Gastroesophageal sphincter (tissue), 4 donors: ENCODE data around the gene DICER1. TPM values are rescaled to one million over a fixed set of nuclear protein-coding genes. Genes with fewer than 3 reads are reported as not detected.

Experiments
- ATAC-seq: fragments of 150-250 bp; one replicate; pipeline ENCODE4 v1.9.1; 2016; ENCODE audit warnings: mild to moderate bottlenecking, moderate library complexity
- H3K27ac ChIP-seq, 4 donors: fragments of 200-600 bp; sonication (generic) in 3 of 4; 1 replicate in 3 of 4; 2 replicates in 1 of 4; pipeline ENCODE4 v1.5.1; 2016 to 2019
- H3K27me3 ChIP-seq: fragments of 200-600 bp; sonication (generic); one replicate; pipeline ENCODE4 v1.5.1; 2019
- H3K36me3 ChIP-seq, 2 donors: fragments of 200-600 bp; sonication (generic); one replicate each; pipeline ENCODE4 v1.5.1; 2019; ENCODE audit warnings: control low read depth in 1 of 2
- H3K4me1 ChIP-seq, 3 donors: fragments of 200-600 bp; sonication (generic); 1 replicate in 2 of 3; 2 replicates in 1 of 3; pipeline ENCODE4 v1.5.1; 2016 to 2019; ENCODE audit warnings: control low read depth in 2 of 3
- H3K4me3 ChIP-seq, 2 donors: fragments of 200-600 bp; sonication (generic); one replicate each; pipeline ENCODE4 v1.5.1; 2019; ENCODE audit warnings: mild to moderate bottlenecking in 1 of 2, moderate library complexity in 1 of 2
- H3K9me3 ChIP-seq, 3 donors: fragments of 200-600 bp; sonication (generic); one replicate each; pipeline ENCODE4 v1.5.1; 2017 to 2019; ENCODE audit warnings: control low read depth in 2 of 3
- EP300 ChIP-seq: sonication (generic); formaldehyde crosslinking; IDR thresholded peaks from one replicate; pipeline ENCODE4 v1.6.1; 2017; ENCODE audit warnings: antibody characterized with exemption, mild to moderate bottlenecking
- POLR2A ChIP-seq, 2 donors: fragments of 450-650 bp; IDR thresholded peaks; one replicate each; pipeline ENCODE4 v1.6.1; 2017; ENCODE audit warnings: antibody characterized with exemption in 2 of 2, mild to moderate bottlenecking in 2 of 2, moderate library complexity in 1 of 2
- POLR2AphosphoS5 ChIP-seq: sonication (generic); formaldehyde crosslinking; IDR thresholded peaks from one replicate; pipeline ENCODE4 v1.6.1; 2017; ENCODE audit warnings: antibody characterized with exemption
- WGBS, 2 donors: methylation state at CpG; one replicate each; pipeline ENCODE4 v1.1.5; 2018; ENCODE audit warnings: low coverage in 1 of 2; 5-methylcytosine and 5-hydroxymethylcytosine counted together
- total RNA-seq, 4 donors: library from RNA; depleted of rRNA; stranded (reverse); fragments of >200 nt; gene quantifications; one replicate each; pipeline ENCODE4 v1.1.0, GENCODE V29; 2016
- TF ChIP-seq, protein P1 (sequence below), 4 experiments: fragments of 200-600 bp in 2 of 4; fragments of 450-650 bp in 2 of 4; sonication (generic) in 1 of 4; IDR thresholded peaks; one replicate each; pipeline ENCODE4 v1.5.1; 2017 to 2019; ENCODE audit warnings: antibody characterized with exemption in 4 of 4, mild to moderate bottlenecking in 2 of 4, moderate library complexity in 2 of 4

DICER1 gene
- total RNA-seq, 4 donors from 2014 or later = 57.5 to 74.9 (median 68.6) TPM

DNA sequence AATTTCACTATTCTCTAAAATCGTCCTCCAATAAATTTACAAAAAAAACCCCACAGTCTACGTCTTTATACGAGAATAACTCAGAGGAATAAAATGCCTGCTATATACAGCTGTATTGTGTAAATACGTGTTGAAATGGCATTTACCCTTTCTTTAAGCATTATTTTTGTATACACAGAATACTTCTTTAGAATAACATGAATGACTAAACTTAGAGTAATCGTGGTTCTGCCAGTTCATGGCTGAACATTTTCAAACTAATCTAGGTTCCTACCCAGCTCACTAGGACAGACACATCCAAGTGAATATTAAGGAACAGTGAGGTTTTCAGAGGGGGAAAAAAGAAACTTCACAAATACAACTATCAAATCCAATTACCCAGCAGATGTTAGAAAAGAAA lies 24.6 kb downstream of the DICER1 start:
- 60 to 73% methylated on average over 4 to 5 of the region's 5 CpGs for WGBS, 2 donors

DNA sequence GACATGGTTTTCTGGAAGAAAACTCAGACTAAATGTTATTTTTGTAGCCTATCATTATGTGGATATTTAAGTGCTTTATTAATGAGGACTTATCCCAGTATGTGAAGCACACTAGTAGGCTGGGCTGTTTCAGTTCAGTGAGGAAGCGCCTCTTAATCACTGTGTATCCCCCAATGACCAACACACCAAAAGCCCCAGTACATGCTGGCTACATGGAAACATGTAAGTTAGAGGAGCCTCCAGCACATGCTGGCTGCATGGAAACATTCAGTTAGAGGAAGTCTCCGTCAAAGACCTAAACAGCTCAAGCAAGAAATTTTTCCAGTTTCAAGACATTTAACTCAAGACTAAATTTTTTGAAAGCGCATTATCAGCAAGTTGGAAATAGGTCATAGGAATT lies 26.8 kb downstream of the DICER1 start:
- Histone ChIP-seq H3K9me3 (no peaks in the 10 kb centered on the region), H3K36me3 (peaks cover 0 to 32% of the 10 kb centered on the region in 2 donors), H3K27ac (no peak overlapping the region), H3K4me3 (no peak overlapping the region), H3K27me3 (no peaks in the 10 kb centered on the region), H3K4me1 (peaks cover 0 to 33% (median 6%) of the 10 kb centered on the region in 3 donors)
- 83 to 92% methylated on average over 3 of the region's 3 CpGs for WGBS, 2 donors
- ATAC-seq = no peak
- no peak for TF ChIP-seq EP300
- TF ChIP-seq, protein P1, sequence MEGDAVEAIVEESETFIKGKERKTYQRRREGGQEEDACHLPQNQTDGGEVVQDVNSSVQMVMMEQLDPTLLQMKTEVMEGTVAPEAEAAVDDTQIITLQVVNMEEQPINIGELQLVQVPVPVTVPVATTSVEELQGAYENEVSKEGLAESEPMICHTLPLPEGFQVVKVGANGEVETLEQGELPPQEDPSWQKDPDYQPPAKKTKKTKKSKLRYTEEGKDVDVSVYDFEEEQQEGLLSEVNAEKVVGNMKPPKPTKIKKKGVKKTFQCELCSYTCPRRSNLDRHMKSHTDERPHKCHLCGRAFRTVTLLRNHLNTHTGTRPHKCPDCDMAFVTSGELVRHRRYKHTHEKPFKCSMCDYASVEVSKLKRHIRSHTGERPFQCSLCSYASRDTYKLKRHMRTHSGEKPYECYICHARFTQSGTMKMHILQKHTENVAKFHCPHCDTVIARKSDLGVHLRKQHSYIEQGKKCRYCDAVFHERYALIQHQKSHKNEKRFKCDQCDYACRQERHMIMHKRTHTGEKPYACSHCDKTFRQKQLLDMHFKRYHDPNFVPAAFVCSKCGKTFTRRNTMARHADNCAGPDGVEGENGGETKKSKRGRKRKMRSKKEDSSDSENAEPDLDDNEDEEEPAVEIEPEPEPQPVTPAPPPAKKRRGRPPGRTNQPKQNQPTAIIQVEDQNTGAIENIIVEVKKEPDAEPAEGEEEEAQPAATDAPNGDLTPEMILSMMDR (IDR thresholded peaks at IDR 0.05) = no peak
- no peak for TF ChIP-seq POLR2AphosphoS5
- TF ChIP-seq POLR2A (IDR thresholded peaks at IDR 0.05) = no peak

More for the DNA sequence above, 24.6 kb downstream of the DICER1 start:
- TF ChIP-seq, protein P1 (IDR thresholded peaks at IDR 0.05) = no peak
- TF ChIP-seq EP300 = no peak
- TF ChIP-seq POLR2A (IDR thresholded peaks at IDR 0.05) = no peak
- no peak for TF ChIP-seq POLR2AphosphoS5
- Histone ChIP-seq H3K4me1 (peaks cover 0 to 55% (median 6%) of the 10 kb centered on the region in 3 donors), H3K9me3 (no peaks in the 10 kb centered on the region), H3K4me3 (no peak overlapping the region), H3K36me3 (peaks cover 0 to 32% of the 10 kb centered on the region in 2 donors), H3K27me3 (no peaks in the 10 kb centered on the region), H3K27ac (no peak overlapping the region)
- ATAC-seq = no peak

DNA sequence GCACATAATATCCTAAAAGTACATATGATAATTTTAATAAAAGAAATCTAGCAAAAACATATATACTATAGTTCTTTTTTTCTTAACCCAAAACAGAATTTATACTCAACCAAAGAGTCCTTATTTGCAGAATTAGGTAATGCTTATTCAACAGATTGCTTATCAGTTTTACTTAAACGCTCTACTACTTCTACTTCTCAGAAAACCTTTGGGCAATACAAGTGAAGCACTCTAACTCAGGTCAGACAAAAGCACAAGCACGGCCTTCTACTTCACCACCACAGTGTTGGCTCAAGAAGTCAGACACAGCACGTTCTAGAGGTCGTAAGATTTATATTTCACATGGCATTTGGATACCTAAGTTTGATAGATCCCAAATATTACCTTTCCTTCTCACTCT lies 29.2 kb downstream of the DICER1 start:
- H3K27ac ChIP-seq = no peak overlapping the region
- peaks cover 0 to 9% (median 0%) of the 10 kb centered on the region in 3 donors for H3K4me1 ChIP-seq
- H3K9me3 ChIP-seq = no peaks in the 10 kb centered on the region
- TF ChIP-seq POLR2A (IDR thresholded peaks at IDR 0.05) = no peak
- TF ChIP-seq POLR2AphosphoS5 = no peak
- TF ChIP-seq EP300 = no peak
- TF ChIP-seq, protein P1 (IDR thresholded peaks at IDR 0.05) = no peak
- no peaks in the 10 kb centered on the region for H3K27me3 ChIP-seq
- no peak for ATAC-seq
- H3K4me3 ChIP-seq = no peak overlapping the region
- 81 to 90% methylated on average over 2 to 4 of the region's 4 CpGs for WGBS, 2 donors
- peaks cover 6 to 51% of the 10 kb centered on the region in 2 donors for H3K36me3 ChIP-seq

DNA sequence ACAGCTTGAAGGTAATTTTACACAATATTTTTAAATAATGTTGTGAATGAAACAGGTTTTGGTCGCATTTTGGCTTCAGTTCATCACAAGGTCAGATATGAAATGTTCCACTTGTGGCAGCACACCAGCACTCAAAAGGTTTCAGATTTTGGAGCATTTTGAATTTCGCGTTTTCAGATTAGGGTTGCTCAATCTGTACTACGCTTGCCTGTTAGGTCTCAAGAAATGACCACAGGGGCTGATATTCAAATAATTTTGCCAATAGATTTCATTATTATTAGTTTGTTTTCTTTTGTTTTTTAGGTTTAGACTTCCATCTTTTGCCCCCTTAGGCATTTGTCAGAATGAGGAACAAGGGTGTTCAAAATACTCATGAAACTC lies 29.8 kb downstream of the DICER1 start:
- Histone ChIP-seq H3K4me3 (no peak overlapping the region), H3K4me1 (peaks cover 0 to 3% (median 0%) of the 10 kb centered on the region in 3 donors), H3K36me3 (peaks cover 6 to 52% of the 10 kb centered on the region in 2 donors), H3K27ac (no peak overlapping the region), H3K27me3 (no peaks in the 10 kb centered on the region), H3K9me3 (no peaks in the 10 kb centered on the region)
- no peak for ATAC-seq
- TF ChIP-seq POLR2AphosphoS5 (no peak), POLR2A (IDR thresholded peaks at IDR 0.05) (no peak), EP300 (no peak)
- TF ChIP-seq, protein P1 (IDR thresholded peaks at IDR 0.05) = no peak
- 75 to 98% methylated on average over 4 of the region's 4 CpGs for WGBS, 2 donors

DNA sequence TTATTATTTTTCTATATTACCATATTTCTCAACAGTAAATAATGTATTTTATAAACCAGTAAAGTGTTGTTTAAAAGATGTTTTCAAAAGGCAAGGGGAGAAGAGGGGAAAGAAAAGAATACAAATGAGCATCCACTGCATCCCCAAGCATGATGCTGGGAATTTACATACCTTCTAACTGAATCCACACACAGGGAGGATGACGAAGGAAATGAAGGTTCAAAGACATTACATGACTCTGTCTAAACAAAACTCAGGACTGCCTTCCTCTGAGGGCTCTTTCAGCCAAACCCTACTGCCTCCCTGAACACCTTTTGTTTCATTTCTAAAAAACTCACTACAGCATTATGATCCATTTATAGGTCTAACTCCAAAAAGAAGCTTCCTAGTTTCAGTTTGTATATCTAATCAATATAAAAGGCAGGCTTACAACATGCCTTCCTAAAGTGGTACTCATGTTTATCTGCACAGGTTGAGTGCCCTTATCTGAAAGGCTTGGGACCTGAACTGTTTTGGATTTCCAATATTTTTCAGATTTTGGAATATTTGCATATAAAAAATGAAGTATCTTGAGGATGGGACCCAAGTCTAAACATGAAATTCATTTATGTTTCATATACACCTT lies 30.3 kb downstream of the DICER1 start:
- Histone ChIP-seq H3K9me3 (no peaks in the 10 kb centered on the region), H3K27me3 (no peaks in the 10 kb centered on the region), H3K36me3 (peaks cover 6 to 57% of the 10 kb centered on the region in 2 donors), H3K4me1 (no peaks in the 10 kb centered on the region), H3K4me3 (no peak overlapping the region), H3K27ac (no peak overlapping the region)
- ATAC-seq = no peak
- TF ChIP-seq POLR2A (IDR thresholded peaks at IDR 0.05) (no peak), EP300 (no peak), POLR2AphosphoS5 (no peak)
- TF ChIP-seq, protein P1 (IDR thresholded peaks at IDR 0.05) = no peak
- 67 to 69% methylated on average over 1 of the region's 1 CpG for WGBS, 2 donors
